SK-N-MC (cell line): Measurements from ENCODE around the gene ZNF652.

Experiments
- EZH2 ChIP-seq: fragments of 200-600 bp; sonication (generic); IDR thresholded peaks from one replicate; pipeline ENCODE4 v1.6.1; 2017; ENCODE audit warnings: antibody characterized with exemption
- POLR2AphosphoS5 ChIP-seq: IDR thresholded peaks from 2 replicates; pipeline ENCODE4 v1.6.1; 2012; ENCODE audit warnings: mild to moderate bottlenecking, low read depth, low read length, borderline replicate concordance

DNA sequence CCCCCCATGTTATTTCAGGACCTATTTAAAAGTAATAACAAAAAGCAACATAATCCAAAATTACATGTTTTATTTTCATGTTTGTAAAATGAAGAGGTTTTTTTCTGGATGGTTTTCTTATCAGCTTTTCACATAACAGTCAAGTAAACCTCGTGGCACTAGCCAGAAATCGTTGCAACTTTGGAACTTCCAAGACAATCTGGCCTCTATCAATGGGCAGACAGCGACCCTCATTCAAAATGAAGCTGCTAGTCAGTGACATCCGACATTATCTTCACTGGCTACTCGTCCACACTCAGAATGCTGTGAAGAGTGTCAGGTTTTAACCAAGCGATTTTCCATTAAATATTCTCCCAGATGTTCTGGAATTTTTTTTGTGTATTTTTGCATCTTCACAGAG, 22.7 kb downstream of the ZNF652 start:
- TF ChIP-seq POLR2AphosphoS5 = no peak
- TF ChIP-seq EZH2 = no peak
